HG03354 (cell line): ENCODE measurements around the gene CBFA2T3.

Experiments
- ATAC-seq: cut with Tn5 transposase; IDR thresholded peaks from one replicate; pipeline ENCODE4 v1.9.1; 2021; ENCODE audit warnings: mild to moderate bottlenecking; ENCODE audit not compliant: unreplicated experiment, poor library complexity, severe bottlenecking

CBFA2T3 gene

DNA sequence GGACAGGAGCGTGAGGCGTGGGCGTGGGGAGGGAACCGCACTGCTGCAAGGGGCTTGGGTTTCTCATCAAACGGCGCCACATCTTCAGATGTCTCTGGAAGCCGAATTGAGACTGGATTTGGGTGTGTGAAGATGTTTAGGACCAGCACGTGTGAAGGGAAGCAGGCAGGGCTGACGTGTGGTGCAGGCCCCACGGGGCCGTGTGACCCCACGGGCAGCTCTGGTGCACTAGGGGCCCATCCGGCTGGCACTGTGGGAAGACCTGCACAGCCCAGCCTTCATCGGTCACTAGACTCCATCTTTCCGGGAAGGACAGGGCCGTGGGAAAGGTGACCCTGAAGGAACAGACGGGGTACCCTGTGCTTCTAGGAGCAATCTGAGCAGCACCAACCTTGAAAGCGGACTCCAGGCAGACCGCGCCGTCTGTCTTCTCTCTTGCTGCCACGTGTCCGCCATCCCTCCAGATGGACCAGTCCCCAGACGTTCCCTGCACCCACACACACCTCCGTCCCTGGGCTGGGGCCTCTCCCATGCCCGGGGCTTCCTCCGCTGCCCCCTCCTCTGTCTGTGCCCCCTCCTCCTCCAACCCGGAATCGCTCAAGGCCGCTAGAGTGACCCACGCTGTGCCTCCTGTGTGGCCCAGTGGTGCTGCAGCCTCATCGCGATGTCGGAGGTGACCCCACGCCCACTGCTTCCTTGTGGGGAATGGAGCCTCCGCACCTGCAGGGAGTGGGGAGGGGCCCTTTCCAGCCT, 23.4 kb upstream of the CBFA2T3 start:
- no peak for ATAC-seq

- no peak for ATAC-seq
Measured at GRCh38 chr16:88999457-89000206, 22.6 kb upstream of the CBFA2T3 start.

GRCh38 chr16:88995746-88996535, 18.9 kb upstream of the CBFA2T3 start:
- ATAC-seq: no peak

- no peak for ATAC-seq
Measured at GRCh38 chr16:88995194-88995593, 18.2 kb upstream of the CBFA2T3 start.

DNA sequence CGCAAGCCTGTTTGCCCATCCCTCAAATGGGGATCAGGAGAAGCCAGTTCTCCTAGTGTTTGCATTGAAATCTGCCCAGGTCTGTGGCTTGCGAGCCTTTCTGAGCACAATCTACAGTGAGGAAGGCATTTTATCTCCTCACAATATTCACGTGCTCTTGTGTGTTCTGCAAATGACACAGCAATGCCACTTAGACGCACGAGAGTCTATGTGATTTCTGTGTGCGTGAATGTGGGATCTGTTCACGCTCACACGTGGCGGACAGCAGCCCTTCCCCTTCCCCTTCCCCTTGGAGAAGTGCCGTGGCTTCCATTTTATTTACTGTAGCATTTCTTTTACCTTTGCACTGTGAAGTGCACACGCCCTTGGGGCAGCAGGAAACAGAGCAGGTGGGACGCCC, 17.7 kb upstream of the CBFA2T3 start:
- no peak for ATAC-seq

DNA sequence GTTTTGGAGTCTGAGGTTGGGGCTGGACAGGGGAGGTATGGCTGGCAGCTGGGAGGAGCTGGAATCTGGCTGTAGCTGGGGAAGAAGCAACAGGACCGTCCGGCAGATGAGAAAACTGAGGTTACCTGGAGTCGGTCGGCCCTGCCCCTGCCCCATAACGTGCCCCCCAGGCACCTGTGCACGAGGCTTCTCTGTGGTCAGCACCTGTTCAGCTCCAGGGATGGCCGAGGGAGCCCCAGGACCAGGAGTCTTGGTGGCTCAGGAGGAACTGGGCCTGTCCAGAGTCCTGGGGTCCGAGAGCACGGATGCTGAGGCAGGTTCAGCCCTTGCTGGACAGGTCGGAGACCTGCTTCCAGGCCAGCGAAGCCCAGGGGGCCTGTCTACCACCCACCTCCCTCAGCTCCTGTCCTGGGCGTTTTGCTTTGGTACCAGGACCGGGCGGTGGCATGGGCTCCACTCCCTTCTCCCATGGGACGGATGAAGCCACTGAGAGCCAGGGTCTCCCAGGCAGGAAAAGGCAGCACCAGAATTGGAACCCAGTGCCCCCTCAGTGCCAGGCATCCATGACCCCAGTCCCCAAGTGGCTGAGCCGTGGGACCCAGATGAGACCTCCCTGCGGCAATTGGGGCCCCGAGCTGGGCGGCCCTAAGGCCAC, 17.1 kb upstream of the CBFA2T3 start:
- ATAC-seq: no peak

DNA sequence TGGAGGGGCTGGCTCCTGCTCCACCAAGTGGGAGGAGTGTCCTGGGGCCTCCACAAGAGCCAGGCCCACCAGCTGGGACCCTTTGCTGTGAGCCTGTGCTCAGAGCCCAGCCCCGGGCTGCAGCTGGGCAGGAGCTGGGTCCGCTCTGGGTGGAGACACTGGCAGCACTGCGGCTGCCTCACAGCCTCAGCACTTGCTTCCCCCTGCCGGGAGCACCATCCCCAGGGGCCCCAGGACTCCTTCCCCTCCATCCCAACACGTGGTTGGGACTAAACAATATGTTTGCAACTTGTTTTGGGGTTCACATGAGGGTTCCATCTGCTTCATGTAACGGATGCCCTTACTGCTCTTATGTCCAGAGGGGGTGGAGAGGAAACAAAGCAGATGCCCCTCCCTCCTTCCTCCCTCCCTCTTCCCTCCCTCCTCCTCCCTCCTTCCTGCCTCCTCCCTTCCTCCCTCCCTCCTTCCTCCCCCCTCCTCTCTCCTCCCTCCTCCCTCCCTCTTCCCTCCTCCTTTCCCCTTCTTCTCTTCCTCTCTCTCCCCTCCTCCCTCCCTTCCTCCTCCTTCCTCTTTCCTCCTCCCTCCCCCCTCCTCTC, 16.3 kb upstream of the CBFA2T3 start:
- no peak for ATAC-seq

DNA sequence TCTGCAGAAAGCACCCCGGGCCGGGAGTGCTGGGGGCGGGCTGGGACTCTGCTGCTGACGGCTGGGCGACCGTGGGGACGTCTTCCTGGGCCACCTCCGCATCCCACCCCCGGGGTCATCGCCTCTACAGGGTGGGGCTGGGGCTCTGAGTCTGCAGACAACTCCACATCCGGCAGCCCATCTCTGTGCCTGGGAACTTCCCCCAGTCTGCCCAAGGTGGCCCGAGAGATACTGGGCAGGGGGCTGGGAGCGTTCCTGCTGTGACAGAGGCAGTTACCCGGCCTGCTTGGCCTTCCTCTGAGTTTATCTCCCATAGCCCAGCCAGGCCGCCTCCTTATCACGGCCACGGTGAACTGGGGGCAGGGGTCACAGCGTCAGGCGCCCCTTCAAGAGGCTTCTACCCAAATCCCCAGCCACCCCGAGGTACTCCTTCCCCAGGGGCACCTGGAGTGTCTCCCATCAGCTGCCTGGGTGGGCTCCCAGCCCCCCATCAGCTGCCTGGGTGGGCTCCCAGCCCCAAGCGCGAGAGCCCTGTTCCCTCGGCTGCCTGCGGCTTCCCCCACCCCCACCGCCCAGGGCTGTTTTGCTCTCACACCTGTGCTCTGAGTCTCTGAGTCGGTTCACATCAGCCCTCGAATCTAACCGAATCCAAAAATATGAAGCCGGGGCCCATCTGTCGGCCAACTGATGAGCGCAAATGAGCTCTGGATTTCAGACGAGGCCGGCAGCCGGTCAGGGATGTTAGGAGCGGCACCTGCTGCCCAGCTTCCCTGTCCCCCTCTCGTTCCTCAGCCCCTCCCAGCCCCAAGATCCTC, 15.6 kb upstream of the CBFA2T3 start:
- ATAC-seq: no peak

DNA sequence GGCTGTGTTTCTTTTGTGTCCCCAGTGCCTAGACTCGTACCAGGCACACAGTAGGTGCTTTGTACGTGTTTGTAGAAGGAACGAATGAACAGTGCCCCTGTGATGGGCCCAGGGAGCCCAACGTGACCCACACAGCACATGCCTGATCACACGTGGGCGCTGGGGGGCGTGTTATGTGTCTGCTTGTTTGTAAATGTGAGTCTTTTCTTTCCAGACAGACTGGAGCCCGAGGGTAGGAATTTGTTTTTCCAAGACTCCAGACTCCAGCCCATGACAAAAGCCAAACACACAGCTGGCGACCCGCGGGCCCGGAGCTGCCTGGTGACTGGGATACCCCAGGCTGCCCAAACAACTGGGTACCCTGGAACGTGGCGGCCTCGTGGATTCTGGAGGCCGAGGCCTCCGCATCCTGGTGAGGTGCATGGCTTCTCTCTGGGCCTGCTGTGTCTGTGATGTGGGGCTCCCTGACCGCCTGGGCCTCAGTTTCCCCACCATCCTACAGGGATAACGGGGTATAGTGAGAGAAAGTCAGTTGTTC, 14.9 kb upstream of the CBFA2T3 start:
- ATAC-seq: no peak

DNA sequence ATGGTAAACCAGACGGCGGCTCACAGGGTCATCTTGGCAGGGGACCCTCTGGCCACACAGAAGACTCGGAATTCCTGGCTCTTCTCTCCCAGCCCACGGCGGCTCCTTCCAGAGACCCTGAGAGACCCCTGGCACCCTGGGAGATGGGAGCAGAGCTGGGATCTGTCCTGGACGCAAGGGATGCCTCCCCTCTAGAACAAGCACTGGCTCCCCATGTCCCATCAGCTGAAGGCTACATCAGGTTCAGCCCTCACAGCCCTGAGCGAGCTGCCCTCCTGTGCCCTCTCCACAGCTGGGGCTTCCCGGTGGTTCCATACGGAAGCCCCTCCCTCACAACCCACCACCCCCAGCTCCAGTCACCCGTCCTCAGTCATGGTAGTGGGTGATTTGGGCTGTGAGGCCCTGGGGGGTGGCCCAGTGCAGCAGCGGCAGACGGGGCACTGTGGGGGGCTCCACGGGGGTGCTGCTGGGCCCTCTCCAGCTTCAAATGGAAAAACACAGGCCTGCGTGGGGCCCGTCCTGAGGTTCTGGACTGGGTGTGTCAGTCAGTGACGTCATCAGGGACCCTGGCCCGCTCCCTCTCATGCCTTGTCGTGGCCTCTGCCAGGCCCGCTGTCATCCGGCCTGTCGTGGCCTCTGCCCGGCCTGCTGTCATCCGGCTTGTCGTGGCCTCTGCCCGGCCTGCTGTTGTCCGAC, 13.0 kb upstream of the CBFA2T3 start:
- ATAC-seq: no peak

DNA sequence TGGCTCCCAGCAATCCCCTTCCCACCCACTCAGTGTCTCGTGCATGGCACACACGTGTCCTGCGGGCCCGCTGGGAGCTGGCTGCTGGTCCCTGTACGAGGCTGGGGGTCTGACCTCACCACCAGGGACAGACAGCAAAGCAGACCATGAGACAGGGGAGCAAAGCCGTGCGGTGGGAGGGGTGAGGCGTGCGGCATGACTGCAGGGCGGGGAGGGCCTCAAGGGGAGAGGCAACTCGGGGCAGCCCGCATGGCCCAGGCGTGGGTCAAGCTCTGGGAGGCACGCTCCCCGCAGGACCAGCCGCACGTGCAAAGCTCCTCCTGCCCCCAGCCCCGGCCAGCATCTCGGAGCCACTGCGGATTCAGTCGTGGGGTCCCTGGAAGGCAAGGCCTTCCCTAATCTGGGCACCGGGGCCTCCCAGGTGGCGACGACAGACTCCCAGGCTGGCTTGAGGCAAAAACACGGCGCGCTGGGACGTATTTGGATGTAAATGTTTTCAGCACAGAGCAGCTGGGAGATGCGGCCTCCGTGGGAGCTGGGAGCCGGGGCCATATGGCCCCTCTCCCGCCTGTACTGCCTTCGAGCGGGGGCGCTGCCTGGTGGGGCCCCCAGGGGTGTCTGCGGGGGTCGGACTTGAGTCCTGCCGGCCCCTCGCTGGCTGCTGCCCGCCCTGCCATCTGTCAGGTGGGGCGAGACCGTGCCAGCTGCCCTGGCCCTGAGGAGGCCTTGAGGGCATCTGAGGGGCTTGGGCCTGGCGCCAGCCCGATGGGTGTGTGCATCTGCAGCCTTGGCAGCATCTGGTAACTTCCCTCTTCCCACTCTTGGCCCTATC, 12.2 kb upstream of the CBFA2T3 start:
- no peak for ATAC-seq

GRCh38 chr16:88985521-88985920, 8.5 kb upstream of the CBFA2T3 start:
- no peak for ATAC-seq

- no peak for ATAC-seq
Measured at GRCh38 chr16:88983771-88984687, 7.0 kb upstream of the CBFA2T3 start.

- no peak for ATAC-seq
Measured at GRCh38 chr16:88983165-88983564, 6.2 kb upstream of the CBFA2T3 start.

GRCh38 chr16:88982286-88983084, 5.5 kb upstream of the CBFA2T3 start:
- ATAC-seq: no peak
